ENCODE data around the gene HLA-DPA1. TPM values are rescaled to one million over a fixed set of nuclear protein-coding genes. Genes with fewer than 3 reads are reported as not detected.
A peak's percentile ranks its signal among the peaks of the same experiment; 100 is the strongest.

HLA-DPA1 gene
- total RNA-seq, 1 donor from 2014 or later, result 82.3 TPM

GRCh38 chr6:33092385-33092784 lies 18.9 kb upstream of the HLA-DPA1 start:
- intact Hi-C loops (cut with DNase I), result no loop called here
- H3K27ac ChIP-seq, result no peak overlapping the region
- DNase-seq (ENCODE audit: extremely low spot score in 2 of 2), result no peak
- no peaks in the 10 kb centered on the region for H3K27me3 ChIP-seq
- H3K4me1 ChIP-seq, result no peaks in the 10 kb centered on the region
- no peak overlapping the region for H3K4me3 ChIP-seq
- no peaks in the 10 kb centered on the region for H3K9me3 ChIP-seq
- no peak for TF ChIP-seq CTCF (IDR thresholded peaks at IDR 0.05)
- no peak for TF ChIP-seq POLR2AphosphoS5 (IDR thresholded peaks at IDR 0.05; ENCODE audit: insufficient read depth in 1 of 2, low read depth in 1 of 2)
- no peak for TF ChIP-seq POLR2A (IDR thresholded peaks at IDR 0.05)
- no peaks in the 10 kb centered on the region for H3K36me3 ChIP-seq

GRCh38 chr6:33091957-33092356 lies 18.5 kb upstream of the HLA-DPA1 start:
- no peak for TF ChIP-seq POLR2A (IDR thresholded peaks at IDR 0.05)
- TF ChIP-seq POLR2AphosphoS5 (IDR thresholded peaks at IDR 0.05; ENCODE audit: insufficient read depth in 1 of 2, low read depth in 1 of 2), result no peak
- no peak for TF ChIP-seq CTCF (IDR thresholded peaks at IDR 0.05)
- no peak overlapping the region for H3K27ac ChIP-seq
- H3K9me3 ChIP-seq, result no peaks in the 10 kb centered on the region
- no peaks in the 10 kb centered on the region for H3K4me1 ChIP-seq
- DNase-seq (ENCODE audit: extremely low spot score in 2 of 2), result peak in 1 of 2 donors; percentile 72
- H3K4me3 ChIP-seq, result no peak overlapping the region
- no peaks in the 10 kb centered on the region for H3K27me3 ChIP-seq
- intact Hi-C loops (cut with DNase I), result no loop called here
- no peaks in the 10 kb centered on the region for H3K36me3 ChIP-seq

GRCh38 chr6:33088931-33089620 lies 15.6 kb upstream of the HLA-DPA1 start:
- Histone ChIP-seq H3K27me3 (no peaks in the 10 kb centered on the region), H3K4me3 (no peak overlapping the region), H3K36me3 (no peaks in the 10 kb centered on the region), H3K9me3 (no peaks in the 10 kb centered on the region), H3K4me1 (no peaks in the 10 kb centered on the region), H3K27ac (no peak overlapping the region)
- intact Hi-C loops (cut with DNase I), result no loop called here
- no peak for DNase-seq (ENCODE audit: extremely low spot score in 2 of 2)
- TF ChIP-seq POLR2A (IDR thresholded peaks at IDR 0.05) (no peak), POLR2AphosphoS5 (IDR thresholded peaks at IDR 0.05; ENCODE audit: insufficient read depth in 1 of 2, low read depth in 1 of 2) (no peak), CTCF (IDR thresholded peaks at IDR 0.05) (no peak)

GRCh38 chr6:33088258-33088930 lies 14.9 kb upstream of the HLA-DPA1 start:
- Histone ChIP-seq H3K27ac (no peak overlapping the region), H3K9me3 (no peaks in the 10 kb centered on the region), H3K36me3 (no peaks in the 10 kb centered on the region), H3K27me3 (no peaks in the 10 kb centered on the region), H3K4me1 (no peaks in the 10 kb centered on the region), H3K4me3 (no peak overlapping the region)
- no peak for DNase-seq (ENCODE audit: extremely low spot score in 2 of 2)
- TF ChIP-seq POLR2A (IDR thresholded peaks at IDR 0.05), result no peak
- TF ChIP-seq CTCF (IDR thresholded peaks at IDR 0.05), result no peak
- TF ChIP-seq POLR2AphosphoS5 (IDR thresholded peaks at IDR 0.05; ENCODE audit: insufficient read depth in 1 of 2, low read depth in 1 of 2), result no peak
- intact Hi-C loops (cut with DNase I), result no loop called here

GRCh38 chr6:33085627-33086026 lies 12.2 kb upstream of the HLA-DPA1 start:
- no peaks in the 10 kb centered on the region for H3K36me3 ChIP-seq
- intact Hi-C loops (cut with DNase I), result no loop called here

More at GRCh38 chr6:33085627-33086026, 12.2 kb upstream of the HLA-DPA1 start:
- Histone ChIP-seq H3K27ac (no peak overlapping the region), H3K4me1 (peaks cover 13% of the 10 kb centered on the region), H3K27me3 (no peaks in the 10 kb centered on the region), H3K4me3 (no peak overlapping the region), H3K9me3 (no peaks in the 10 kb centered on the region)
- TF ChIP-seq POLR2AphosphoS5 (IDR thresholded peaks at IDR 0.05; ENCODE audit: insufficient read depth in 1 of 2, low read depth in 1 of 2) (no peak), CTCF (IDR thresholded peaks at IDR 0.05) (no peak), POLR2A (IDR thresholded peaks at IDR 0.05) (no peak)
- DNase-seq (ENCODE audit: extremely low spot score in 2 of 2), result no peak
